Measurements from ENCODE around the gene NR1D2.

The NR1D2 gene

GRCh38 chr3:23968463-23969184, 23.5 kb downstream of the NR1D2 start:
- DNase-seq = no peak

- no peak for DNase-seq
These were observed 24.3 kb downstream of the NR1D2 start for GRCh38 chr3:23969393-23969792.

- DNase-seq = no peak
These were observed 26.6 kb downstream of the NR1D2 start for GRCh38 chr3:23971684-23972083.

GRCh38 chr3:23976555-23976954, 31.5 kb downstream of the NR1D2 start:
- no peak for DNase-seq

- no peak for DNase-seq
These were observed 34.5 kb downstream of the NR1D2 start for GRCh38 chr3:23979569-23979968.

GRCh38 chr3:23981136-23981535, 36.0 kb downstream of the NR1D2 start:
- DNase-seq = no peak

- DNase-seq = no peak
These were observed 36.9 kb downstream of the NR1D2 start for GRCh38 chr3:23981955-23982354.

- no peak for DNase-seq
These were observed 39.8 kb downstream of the NR1D2 start for GRCh38 chr3:23984934-23985333.

- no peak for DNase-seq
These were observed 40.9 kb downstream of the NR1D2 start for GRCh38 chr3:23985747-23986544.

- DNase-seq = no peak
These were observed 42.3 kb downstream of the NR1D2 start for GRCh38 chr3:23987356-23987755.

GRCh38 chr3:23991306-23991682, 46.2 kb downstream of the NR1D2 start:
- no peak for DNase-seq

GRCh38 chr3:23991683-23992628, 46.9 kb downstream of the NR1D2 start:
- DNase-seq = no peak

GRCh38 chr3:23993556-23994243, 48.6 kb downstream of the NR1D2 start:
- DNase-seq = no peak

GRCh38 chr3:23994244-23994569, 49.1 kb downstream of the NR1D2 start:
- DNase-seq = no peak

- no peak for DNase-seq
These were observed 50.1 kb downstream of the NR1D2 start for GRCh38 chr3:23995219-23995618.

GRCh38 chr3:23996095-23996524, 51.0 kb downstream of the NR1D2 start:
- DNase-seq = no peak

- DNase-seq = peak; percentile 56
These were observed 54.0 kb downstream of the NR1D2 start for GRCh38 chr3:23999012-23999641.

- no peak for DNase-seq
These were observed 57.0 kb downstream of the NR1D2 start for GRCh38 chr3:24002129-24002528.

GRCh38 chr3:24003466-24003865, 58.4 kb downstream of the NR1D2 start:
- no peak for DNase-seq

GRCh38 chr3:24004171-24004938, 59.3 kb downstream of the NR1D2 start:
- no peak for DNase-seq

- DNase-seq = no peak
These were observed 60.6 kb downstream of the NR1D2 start for GRCh38 chr3:24005669-24006068.

Data from CD4-positive, alpha-beta T cell treated with Interleukin-17A for 1 hour (primary cell).